HepG2 (cell line): ENCODE data around the gene TCF25. TPM values are rescaled to one million over a fixed set of nuclear protein-coding genes. Genes with fewer than 3 reads are reported as not detected.
"Not testable (repeated sequence)": the region's sequence is repeated elsewhere in the genome, so short reads cannot be mapped to it uniquely, and the experiment has no call there.

Source experiments
- ATAC-seq: fragments of 200-7000 bp; cut with Tn5 transposase; 3 replicates; pipeline ENCODE4 v1.9.1; 2020; ENCODE audit warnings: mild to moderate bottlenecking, moderate library complexity
- BruUV-seq: library from RNA; stranded (reverse); fragments of 400-500 nt; replicated peaks from 2 replicates; lab custom pipeline; 2021; lab: Mats Ljungman, UMichigan
- CTCF ChIA-PET: fragments of 300-600 bp; formaldehyde crosslinking; extraction: SDS; loops from one replicate; lab custom pipeline; 2021; ENCODE audit warnings: low total read pairs, inconsistent platforms, low intra/inter-chr PET ratio; lab: Yijun Ruan, JAX
- POLR2A ChIA-PET: fragments of 350-600 bp; sonication (Branson Sonifier 250); formaldehyde crosslinking; loops from one replicate; lab custom pipeline; 2020; ENCODE audit warnings: antibody characterized with exemption, inconsistent platforms; lab: Yijun Ruan, JAX
- DNase-seq: peaks from one replicate; pipeline ENCODE4 v3.0.0-alpha.2; 2015; ENCODE audit warnings: low spot score
- FAIRE-seq: peaks from 3 replicates; lab custom pipeline; 2011; peaks lifted over from hg19 to GRCh38; lab: Jason Lieb, UNC
- H2AFZ ChIP-seq: one replicate; pipeline ENCODE4 v1.6.1; 2011; ENCODE audit warnings: low read length, inconsistent platforms
- H3K27ac ChIP-seq: fragments of 300-600 bp; 3 replicates; pipeline ENCODE4 v1.8.0; 2011; ENCODE audit warnings: mixed run types, mild to moderate bottlenecking, mixed read lengths, low read length, inconsistent platforms; ENCODE audit not compliant: insufficient read depth; ENCODE audit errors: extremely low read length
- H3K27me3 ChIP-seq, 2 experiments: fragments of 200-600 bp in 1 of 2; 2 replicates in 1 of 2; 3 replicates in 1 of 2; pipeline versions ENCODE4 v1.6.0 to v1.8.0; 2011; ENCODE audit warnings: low read length in 2 of 2, mild to moderate bottlenecking in 2 of 2, moderate library complexity in 2 of 2, inconsistent platforms in 1 of 2; ENCODE audit not compliant: insufficient read depth in 2 of 2, control insufficient read depth in 1 of 2
- H3K36me3 ChIP-seq, 2 experiments: fragments of 200-600 bp in 1 of 2; replicated peaks in 1 of 2; 2 replicates in 1 of 2; 3 replicates in 1 of 2; pipeline versions ENCODE4 v1.5.1 to v1.8.0; 2011; ENCODE audit warnings: low read length in 2 of 2, inconsistent platforms in 1 of 2; ENCODE audit not compliant: insufficient read depth in 2 of 2, control insufficient read depth in 1 of 2
- H3K4me1 ChIP-seq: 2 replicates; pipeline ENCODE4 v1.5.1; 2012; ENCODE audit warnings: low read length, inconsistent platforms; ENCODE audit not compliant: insufficient read depth
- H3K4me2 ChIP-seq: 2 replicates; pipeline ENCODE4 v1.6.0; 2011; ENCODE audit warnings: low read depth, low read length, inconsistent platforms
- H3K4me3 ChIP-seq, 3 experiments: fragments of 200-600 bp in 1 of 3; sonication (generic), shearing (Covaris generic) in 1 of 3; replicated peaks in 1 of 3; 2 replicates each; pipeline ENCODE4 v1.5.1; 2011 to 2016; ENCODE audit warnings: low read length in 3 of 3, inconsistent platforms in 2 of 3, low read depth in 2 of 3, mild to moderate bottlenecking in 2 of 3, control low read depth in 1 of 3, mixed read lengths in 1 of 3; ENCODE audit not compliant: insufficient read depth in 1 of 3
- H3K79me2 ChIP-seq: one replicate; pipeline ENCODE4 v1.6.1; 2011; ENCODE audit warnings: low read length, inconsistent platforms; ENCODE audit not compliant: insufficient read depth
- H3K9ac ChIP-seq: 2 replicates; pipeline ENCODE4 v1.6.0; 2011; ENCODE audit warnings: mild to moderate bottlenecking, low read depth, low read length, inconsistent platforms; ENCODE audit not compliant: insufficient read depth
- H3K9me3 ChIP-seq: 2 replicates; pipeline ENCODE4 v1.5.1; 2012; ENCODE audit warnings: mild to moderate bottlenecking, low read length
- H4K20me1 ChIP-seq: 2 replicates; pipeline ENCODE4 v1.6.0; 2011; ENCODE audit warnings: inconsistent platforms, mild to moderate bottlenecking, low read length, moderate library complexity; ENCODE audit not compliant: insufficient read depth
- CAMTA2 ChIP-seq: sonication (generic); formaldehyde crosslinking; IDR thresholded peaks from 2 replicates; pipeline ENCODE4 v1.4.0; 2020; ENCODE audit warnings: mild to moderate bottlenecking, missing genetic modification reagents, borderline replicate concordance
- EED ChIP-seq: sonication (generic); formaldehyde crosslinking; IDR thresholded peaks from 2 replicates; pipeline ENCODE4 v1.5.0; 2020; ENCODE audit warnings: mild to moderate bottlenecking, missing genetic modification reagents
- HMGXB3 ChIP-seq: sonication (generic); formaldehyde crosslinking; IDR thresholded peaks from 2 replicates; pipeline ENCODE4 v1.4.0; 2020; ENCODE audit warnings: missing genetic modification reagents, borderline replicate concordance
- HNRNPLL ChIP-seq: fragments of 200-400 bp; formaldehyde crosslinking; IDR thresholded peaks from 2 replicates; pipeline ENCODE4 v1.6.1; 2017; ENCODE audit warnings: mild to moderate bottlenecking, low read depth, low read length; ENCODE audit not compliant: poor library complexity, severe bottlenecking
- TARDBP ChIP-seq: sonication (generic); formaldehyde crosslinking; IDR thresholded peaks from 2 replicates; pipeline ENCODE4 v1.8.0; 2022; ENCODE audit warnings: mild to moderate bottlenecking, missing genetic modification reagents
- TSC22D2 ChIP-seq: sonication (generic); formaldehyde crosslinking; IDR thresholded peaks from 2 replicates; pipeline ENCODE4 v1.5.1; 2020; ENCODE audit warnings: missing genetic modification reagents, mild to moderate bottlenecking, borderline replicate concordance
- ZBTB33 ChIP-seq: sonication (generic); formaldehyde crosslinking; IDR thresholded peaks from 2 replicates; pipeline ENCODE4 v1.4.0; 2020; ENCODE audit warnings: missing genetic modification reagents
- ZBTB38 ChIP-seq: sonication (generic); formaldehyde crosslinking; IDR thresholded peaks from 2 replicates; pipeline ENCODE4 v1.5.1; 2020; ENCODE audit warnings: mild to moderate bottlenecking, missing genetic modification reagents
- ZBTB4 ChIP-seq: sonication (generic); formaldehyde crosslinking; IDR thresholded peaks from 2 replicates; pipeline ENCODE4 v1.4.0; 2020; ENCODE audit warnings: missing genetic modification reagents, mild to moderate bottlenecking, borderline replicate concordance
- ZNF331 ChIP-seq: sonication (generic); formaldehyde crosslinking; IDR thresholded peaks from 2 replicates; pipeline ENCODE4 v1.4.0; 2020; ENCODE audit warnings: missing genetic modification reagents
- ZNF451 ChIP-seq: sonication (generic); formaldehyde crosslinking; IDR thresholded peaks from 2 replicates; pipeline ENCODE4 v1.5.0; 2020; ENCODE audit warnings: mild to moderate bottlenecking, missing genetic modification reagents
- ZNF589 ChIP-seq: sonication (generic); formaldehyde crosslinking; conservative IDR thresholded peaks from 2 replicates; pipeline ENCODE4 v1.8.0; 2022; ENCODE audit warnings: mild to moderate bottlenecking, moderate library complexity, missing genetic modification reagents
- WGBS: methylation state at CpG from one replicate; pipeline ENCODE4 v1.1.6; 2017; ENCODE audit warnings: low lambda C conversion rate; 5-methylcytosine and 5-hydroxymethylcytosine counted together
- in situ Hi-C: cut with HindIII; loops from 2 replicates; pipeline ENCODE4 v1.10.0; 2017; ENCODE audit warnings: low pct_unique_long_range_greater_than_20kb; ENCODE audit not compliant: extremely low pct_ligation_motif_present
- intact Hi-C: fragments of 100-400 bp; cut with micrococcal nuclease; formaldehyde crosslinking; loops from one replicate; pipeline ENCODE4 v1.10.0; 2022; ENCODE audit not compliant: unreplicated experiment
- polyA plus RNA-seq, 8 experiments: library from polyadenylated mRNA; depleted of rRNA in 3 of 8; stranded (reverse) in 7 of 8; unstranded in 1 of 8; fragments of >200 nt; fragmentation: Illumina TruSeq in 4 of 8; extraction: Trizol in 4 of 8; gene quantifications; 2 replicates each; pipeline versions ENCODE4 v1.2.1 to v1.2.3, GENCODE V29; 2011 to 2016; ENCODE audit warnings: low read depth in 4 of 8, missing spikeins in 1 of 8, mixed read lengths in 1 of 8; ENCODE audit not compliant: insufficient read depth in 1 of 8
- total RNA-seq, 5 experiments: library from RNA; depleted of rRNA; stranded (reverse); fragments of >200 nt; fragmentation: Illumina TruSeq; extraction: Trizol; gene quantifications; 2 replicates each; pipeline ENCODE4 v1.2.3, GENCODE V29; 2016; ENCODE audit warnings: low read depth in 1 of 5

TCF25 gene
- total and polyA plus RNA-seq, 2 of the 13 experiments (the other 11 are each of a cell fraction or from before 2014, with no cell fraction given) = 138 to 206 TPM

- Histone ChIP-seq H3K9ac (peak overlapping the region; percentile 51; the same call in 1 of the 2 replicates), H3K4me2 (peak overlapping the region; percentile 64; the same call in 1 of the 2 replicates), H3K27ac (peak overlapping the region; percentile 81), H3K4me1 (peaks cover 65% of the 10 kb centered on the region)
- CTCF ChIA-PET, H2AFZ ChIP-seq, ATAC-seq, H3K36me3 ChIP-seq, in situ Hi-C loops, H4K20me1 ChIP-seq, H3K79me2 ChIP-seq, FAIRE-seq, H3K9me3 ChIP-seq, DNase-seq, H3K27me3 ChIP-seq, BruUV-seq, H3K4me3 ChIP-seq: not testable (repeated sequence)
- 75% methylated on average over 10 of the region's 11 CpGs for WGBS
- POLR2A ChIA-PET = interaction anchor here (1.1 to 1.6 kb wide), 3 partner anchors 9 to 41 kb away, joined by 3 to 11 read pairs (median 7); partner anchors contain the start of genes TCF25 and TUBB3
- intact Hi-C loops = loop anchor here (5.0 kb wide), 1 partner anchor 212 kb away; the partner anchor contains the start of gene SPATA2L
- TF ChIP-seq HMGXB3 (CRISPR knock-in tag) (0 out of 2 replicates have a peak, but pooled peaks have one; percentile 4), ZNF589 (CRISPR knock-in tag) (0 out of 2 replicates have a peak, but pooled peaks have one; percentile 15), HNRNPLL (peak; percentile 37), ZNF451 (CRISPR knock-in tag) (0 out of 2 replicates have a peak, but pooled peaks have one; percentile 7), ZNF331 (CRISPR knock-in tag) (peak; percentile 100), ZBTB38 (CRISPR knock-in tag) (peak; percentile 51; the same call in 1 of the 2 replicates), ZBTB4 (CRISPR knock-in tag) (0 out of 2 replicates have a peak, but pooled peaks have one; percentile 25), CAMTA2 (CRISPR knock-in tag) (0 out of 2 replicates have a peak, but pooled peaks have one; percentile 9), EED (0 out of 2 replicates have a peak, but pooled peaks have one; percentile 1), TARDBP (CRISPR knock-in tag) (0 out of 2 replicates have a peak, but pooled peaks have one; percentile 12), TSC22D2 (CRISPR knock-in tag) (0 out of 2 replicates have a peak, but pooled peaks have one; percentile 4), ZBTB33 (CRISPR knock-in tag) (peak; percentile 89)
These were observed 41.4 kb downstream of the TCF25 start for GRCh38 chr16:89914642-89915285.
